Neutrophil (primary cell): ENCODE measurements around the gene CTNNBL1.

Experiments used
- H3K27ac ChIP-seq: fragments of 200-600 bp; sonication (generic); 2 replicates; pipeline ENCODE4 v1.5.1; 2016; ENCODE audit warnings: mild to moderate bottlenecking, moderate library complexity
- H3K27me3 ChIP-seq: fragments of 200-600 bp; sonication (generic); 2 replicates; pipeline ENCODE4 v1.6.0; 2016; ENCODE audit warnings: mild to moderate bottlenecking
- H3K36me3 ChIP-seq: fragments of 200-600 bp; sonication (generic); 2 replicates; pipeline ENCODE4 v1.5.1; 2017
- H3K4me1 ChIP-seq, 2 experiments: fragments of 200-600 bp in 1 of 2; sonication (generic) in 1 of 2; 1 replicate in 1 of 2; 2 replicates in 1 of 2; pipeline versions ENCODE4 v1.5.1 to v1.6.1; 2013 to 2016; ENCODE audit warnings: low read depth in 1 of 2, low read length in 1 of 2, mild to moderate bottlenecking in 1 of 2, moderate library complexity in 1 of 2; ENCODE audit not compliant: control insufficient read depth in 1 of 2, insufficient read depth in 1 of 2
- H3K4me3 ChIP-seq, 2 experiments: fragments of 200-600 bp in 1 of 2; sonication (generic) in 1 of 2; 1 replicate in 1 of 2; 2 replicates in 1 of 2; pipeline ENCODE4 v1.5.1; 2013 to 2016; ENCODE audit warnings: low read depth in 1 of 2, low read length in 1 of 2, mild to moderate bottlenecking in 1 of 2, moderate library complexity in 1 of 2
- H3K9me3 ChIP-seq: fragments of 200-600 bp; sonication (generic); 2 replicates; pipeline ENCODE4 v1.5.1; 2016
- CTCF ChIP-seq: fragments of 200-600 bp; sonication (generic); IDR thresholded peaks from 2 replicates; pipeline ENCODE4 v1.5.1; 2016; ENCODE audit warnings: antibody characterized with exemption

CTNNBL1 gene

GRCh38 chr20:37749620-37750403 lies 56.0 kb downstream of the CTNNBL1 start:
- Histone ChIP-seq H3K4me3 (no peak overlapping the region), H3K4me1 (peaks cover 3 to 8% of the 10 kb centered on the region in 2 experiments), H3K27ac (no peak overlapping the region), H3K36me3 (peaks cover 42% of the 10 kb centered on the region), H3K9me3 (no peaks in the 10 kb centered on the region), H3K27me3 (no peaks in the 10 kb centered on the region)
- TF ChIP-seq CTCF = no peak

DNA sequence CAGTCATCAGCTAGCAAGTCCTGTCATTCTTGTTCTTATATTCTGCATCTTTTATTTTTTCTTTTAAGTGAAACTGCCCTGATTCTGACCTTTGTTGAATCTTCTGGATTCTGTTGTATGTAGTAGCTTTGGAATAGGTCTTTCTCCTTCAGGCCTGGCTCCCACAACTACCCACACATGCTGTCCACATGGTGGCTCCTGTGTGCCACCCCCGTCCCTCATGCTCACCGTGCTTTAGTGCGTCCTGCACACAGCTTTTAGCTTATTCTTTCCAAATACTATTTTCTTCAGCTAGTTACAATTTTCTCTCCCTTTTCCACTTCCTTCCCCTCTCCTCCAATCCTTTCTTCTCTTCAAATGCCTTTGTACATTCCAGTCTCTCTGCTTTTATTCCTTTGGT lies 61.8 kb downstream of the CTNNBL1 start:
- Histone ChIP-seq H3K36me3 (peaks cover 48% of the 10 kb centered on the region), H3K4me3 (no peak overlapping the region)
- TF ChIP-seq CTCF = no peak

GRCh38 chr20:37756234-37756633 lies 62.4 kb downstream of the CTNNBL1 start:
- Histone ChIP-seq H3K4me1 (no peaks in the 10 kb centered on the region), H3K9me3 (no peaks in the 10 kb centered on the region), H3K27ac (no peak overlapping the region), H3K36me3 (peaks cover 48% of the 10 kb centered on the region), H3K4me3 (no peak overlapping the region), H3K27me3 (no peaks in the 10 kb centered on the region)
- no peak for TF ChIP-seq CTCF

More for the DNA sequence above, 61.8 kb downstream of the CTNNBL1 start:
- H3K27ac ChIP-seq = no peak overlapping the region
- no peaks in the 10 kb centered on the region for H3K27me3 ChIP-seq
- H3K4me1 ChIP-seq = no peaks in the 10 kb centered on the region
- no peaks in the 10 kb centered on the region for H3K9me3 ChIP-seq

DNA sequence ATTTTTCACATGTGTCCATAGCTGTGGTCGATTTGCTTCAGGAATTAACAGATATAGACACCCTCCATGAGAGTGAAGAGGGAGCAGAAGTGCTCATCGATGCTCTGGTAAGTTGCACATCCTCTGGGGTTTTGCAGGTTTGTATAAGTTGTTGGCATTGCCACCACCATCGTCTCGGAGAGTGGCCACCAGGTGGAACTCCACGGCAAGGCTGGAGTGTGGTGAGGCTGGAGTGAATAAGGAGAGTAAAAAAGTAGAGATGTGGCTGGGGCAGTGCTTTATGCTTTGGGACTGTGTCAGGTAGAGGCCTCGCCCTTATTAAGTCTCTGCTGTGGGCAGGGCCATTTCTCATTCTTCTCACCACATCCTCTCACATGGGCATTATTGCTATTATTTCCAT lies 63.7 kb downstream of the CTNNBL1 start:
- no peaks in the 10 kb centered on the region for H3K4me1 ChIP-seq
- H3K36me3 ChIP-seq = peaks cover 40% of the 10 kb centered on the region
- H3K27me3 ChIP-seq = no peaks in the 10 kb centered on the region
- TF ChIP-seq CTCF = no peak
- no peak overlapping the region for H3K4me3 ChIP-seq
- H3K27ac ChIP-seq = no peak overlapping the region
- H3K9me3 ChIP-seq = no peaks in the 10 kb centered on the region

- H3K27me3 ChIP-seq = no peaks in the 10 kb centered on the region
- H3K4me3 ChIP-seq = no peak overlapping the region
- no peak overlapping the region for H3K27ac ChIP-seq
- H3K4me1 ChIP-seq = no peaks in the 10 kb centered on the region
- H3K9me3 ChIP-seq = no peaks in the 10 kb centered on the region
- peaks cover 37% of the 10 kb centered on the region for H3K36me3 ChIP-seq
- no peak for TF ChIP-seq CTCF
Measured at GRCh38 chr20:37758332-37758731, 64.5 kb downstream of the CTNNBL1 start.
